Caco-2 (cell line): ENCODE data around the gene CCT8. TPM values are rescaled to one million over a fixed set of nuclear protein-coding genes. Genes with fewer than 3 reads are reported as not detected.

ENCODE experiments used
- BruUV-seq: library from RNA; stranded (reverse); fragments of 400-500 nt; replicated peaks from 2 replicates; lab custom pipeline; 2021; lab: Mats Ljungman, UMichigan
- CTCF ChIA-PET: fragments of 300-600 bp; sonication (Branson Sonifier 250); formaldehyde crosslinking; loops from one replicate; lab custom pipeline; 2022; ENCODE audit warnings: antibody characterized with exemption; lab: Charles Lee
- POLR2A ChIA-PET: fragments of 300-600 bp; sonication (Branson Sonifier 250); formaldehyde crosslinking; loops from one replicate; lab custom pipeline; 2022; ENCODE audit warnings: antibody characterized with exemption; lab: Charles Lee
- DNase-seq, 2 experiments: peaks; one replicate each; pipeline versions ENCODE4 v3.0.0 to v3.0.0-alpha.2; 2020 to 2022
- H3K27me3 ChIP-seq: replicated peaks from 2 replicates; pipeline ENCODE4 v1.6.0; 2011; ENCODE audit warnings: low read length; ENCODE audit not compliant: control insufficient read depth, insufficient read depth
- H3K36me3 ChIP-seq: 2 replicates; pipeline ENCODE4 v1.5.1; 2011; ENCODE audit warnings: low read length; ENCODE audit not compliant: control insufficient read depth, insufficient read depth
- H3K4me1 ChIP-seq: fragments of 250-450 bp; sonication (Bioruptor Pico); 2 replicates; pipeline ENCODE4 v1.5.1; 2020; ENCODE audit warnings: mild to moderate bottlenecking
- H3K4me3 ChIP-seq: 2 replicates; pipeline ENCODE4 v1.5.1; 2011; ENCODE audit warnings: low read depth, mild to moderate bottlenecking, control low read depth, low read length
- H3K9me3 ChIP-seq: fragments of 250-450 bp; sonication (Bioruptor Pico); 2 replicates; pipeline ENCODE4 v1.5.1; 2020; ENCODE audit warnings: mild to moderate bottlenecking, moderate library complexity
- H3K27ac Mint-ChIP-seq: one replicate; pipeline ENCODE4 v1.8.0; 2022; ENCODE audit warnings: mixed read lengths; ENCODE audit not compliant: unreplicated experiment
- H3K27me3 Mint-ChIP-seq: one replicate; pipeline ENCODE4 v1.8.0; 2022; ENCODE audit warnings: mixed read lengths; ENCODE audit not compliant: insufficient read depth, unreplicated experiment
- H3K36me3 Mint-ChIP-seq: one replicate; pipeline ENCODE4 v1.8.0; 2022; ENCODE audit warnings: mild to moderate bottlenecking, mixed read lengths; ENCODE audit not compliant: insufficient read depth, unreplicated experiment
- H3K4me1 Mint-ChIP-seq: one replicate; pipeline ENCODE4 v1.8.0; 2022; ENCODE audit warnings: low read depth, mixed read lengths; ENCODE audit not compliant: unreplicated experiment
- H3K4me3 Mint-ChIP-seq: one replicate; pipeline ENCODE4 v1.8.0; 2022; ENCODE audit warnings: mild to moderate bottlenecking, moderate library complexity, mixed read lengths; ENCODE audit not compliant: unreplicated experiment
- H3K9me3 Mint-ChIP-seq: one replicate; pipeline ENCODE4 v1.8.0; 2022; ENCODE audit warnings: mixed read lengths; ENCODE audit not compliant: unreplicated experiment
- intact Hi-C: fragments of 100-400 bp; cut with micrococcal nuclease; formaldehyde crosslinking; loops from one replicate; pipeline ENCODE4 v1.10.0; 2022; ENCODE audit not compliant: unreplicated experiment
- total RNA-seq: library from RNA; stranded (reverse); gene quantifications from 2 replicates; pipeline ENCODE4 v1.2.3, GENCODE V29; 2022
- TF ChIP-seq, protein P1 (sequence below), 2 experiments: fragments of 200-600 bp in 1 of 2; IDR thresholded peaks; 1 replicate in 1 of 2; 2 replicates in 1 of 2; pipeline versions ENCODE4 v1.5.1 to v1.8.0; 2011 to 2022; ENCODE audit warnings: antibody characterized with exemption in 1 of 2, control low read depth in 1 of 2, inconsistent platforms in 1 of 2, low read depth in 1 of 2, low read length in 1 of 2, mild to moderate bottlenecking in 1 of 2, moderate library complexity in 1 of 2; ENCODE audit not compliant: insufficient read depth in 1 of 2, severe bottlenecking in 1 of 2, unreplicated experiment in 1 of 2

Gene CCT8
- total RNA-seq, 1 experiment from 2014 or later, result 269 TPM

DNA sequence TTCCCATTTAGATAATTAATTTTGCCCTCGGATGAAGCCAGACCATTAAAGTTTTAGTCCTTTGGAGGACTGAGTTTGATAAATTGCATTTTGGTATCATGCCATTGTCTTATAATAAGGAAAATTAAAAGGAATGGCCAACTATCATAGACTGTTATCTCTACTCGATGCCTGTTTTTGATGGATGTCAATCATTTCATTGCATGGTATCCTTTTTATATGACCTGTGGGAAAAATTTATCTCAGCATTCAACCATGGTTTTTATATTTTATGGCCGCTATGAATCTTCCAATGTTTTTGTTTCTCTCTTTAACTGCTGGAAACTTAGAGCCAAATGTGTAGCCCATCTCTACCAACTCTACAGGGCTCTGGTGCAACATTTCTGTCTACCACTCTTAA, 9.9 kb upstream of the CCT8 start:
- no peaks in the 10 kb centered on the region for H3K4me1 Mint-ChIP-seq
- CTCF ChIA-PET, result no interaction called here
- H3K27ac Mint-ChIP-seq, result no peak overlapping the region

DNA sequence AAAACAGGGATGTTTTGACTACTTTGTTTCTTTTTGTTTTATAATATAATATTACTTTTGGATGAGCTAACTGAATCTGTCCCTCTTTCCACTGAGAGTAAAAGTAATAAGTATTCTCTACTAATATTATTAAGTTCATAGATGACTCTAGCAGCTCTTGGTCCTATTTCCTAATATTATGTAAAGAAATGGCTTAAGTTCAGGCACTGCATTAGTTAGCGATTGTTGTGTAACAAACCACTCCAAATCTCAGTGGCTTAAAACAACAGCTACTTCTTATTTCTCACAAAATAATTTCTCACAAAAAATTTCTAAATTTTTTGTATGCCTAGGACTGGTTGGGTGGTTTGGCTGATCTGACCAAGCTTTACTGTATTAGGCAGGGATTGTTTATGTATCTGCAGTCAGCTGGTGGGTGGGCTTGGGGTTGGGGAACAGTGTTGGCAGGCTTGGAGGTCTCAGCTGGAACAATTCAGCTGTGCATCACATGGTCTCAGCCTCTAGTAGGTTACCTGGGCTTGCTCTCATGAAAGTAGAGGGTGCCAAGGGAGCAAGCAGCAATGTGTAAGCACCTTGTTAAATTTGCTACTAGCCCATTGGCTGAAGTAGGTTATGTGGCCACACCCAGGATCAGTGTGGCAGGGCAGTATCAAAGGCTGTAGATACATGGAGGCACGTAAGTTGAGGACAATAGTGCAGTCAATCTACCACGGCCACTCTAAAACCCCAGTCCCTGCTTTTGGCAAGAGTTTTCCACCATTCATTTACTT, 8.8 kb upstream of the CCT8 start:
- intact Hi-C loops, result no loop called here
- H3K4me1 Mint-ChIP-seq, result no peaks in the 10 kb centered on the region
- TF ChIP-seq, protein P1, sequence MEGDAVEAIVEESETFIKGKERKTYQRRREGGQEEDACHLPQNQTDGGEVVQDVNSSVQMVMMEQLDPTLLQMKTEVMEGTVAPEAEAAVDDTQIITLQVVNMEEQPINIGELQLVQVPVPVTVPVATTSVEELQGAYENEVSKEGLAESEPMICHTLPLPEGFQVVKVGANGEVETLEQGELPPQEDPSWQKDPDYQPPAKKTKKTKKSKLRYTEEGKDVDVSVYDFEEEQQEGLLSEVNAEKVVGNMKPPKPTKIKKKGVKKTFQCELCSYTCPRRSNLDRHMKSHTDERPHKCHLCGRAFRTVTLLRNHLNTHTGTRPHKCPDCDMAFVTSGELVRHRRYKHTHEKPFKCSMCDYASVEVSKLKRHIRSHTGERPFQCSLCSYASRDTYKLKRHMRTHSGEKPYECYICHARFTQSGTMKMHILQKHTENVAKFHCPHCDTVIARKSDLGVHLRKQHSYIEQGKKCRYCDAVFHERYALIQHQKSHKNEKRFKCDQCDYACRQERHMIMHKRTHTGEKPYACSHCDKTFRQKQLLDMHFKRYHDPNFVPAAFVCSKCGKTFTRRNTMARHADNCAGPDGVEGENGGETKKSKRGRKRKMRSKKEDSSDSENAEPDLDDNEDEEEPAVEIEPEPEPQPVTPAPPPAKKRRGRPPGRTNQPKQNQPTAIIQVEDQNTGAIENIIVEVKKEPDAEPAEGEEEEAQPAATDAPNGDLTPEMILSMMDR (IDR thresholded peaks at IDR 0.05; ENCODE audit: insufficient read depth in 1 of 2, low read depth in 1 of 2, low read length in 1 of 2, severe bottlenecking in 1 of 2, unreplicated experiment in 1 of 2), result no peak

More for the DNA sequence above, 9.9 kb upstream of the CCT8 start:
- Mint-ChIP-seq H3K27me3 (no peaks in the 10 kb centered on the region), H3K36me3 (peaks cover 20% of the 10 kb centered on the region), H3K4me3 (no peak overlapping the region), H3K9me3 (no peaks in the 10 kb centered on the region)
- H3K9me3 ChIP-seq, result no peaks in the 10 kb centered on the region
- POLR2A ChIA-PET, result no interaction called here
- no peak overlapping the region for H3K4me3 ChIP-seq
- H3K4me1 ChIP-seq, result no peaks in the 10 kb centered on the region
- intact Hi-C loops, result no loop called here
- no peaks in the 10 kb centered on the region; the same call in 1 of the 2 replicates for H3K36me3 ChIP-seq
- no TSS peak for BruUV-seq
- DNase-seq, result no peak
- TF ChIP-seq, protein P1 (IDR thresholded peaks at IDR 0.05; ENCODE audit: insufficient read depth in 1 of 2, low read depth in 1 of 2, low read length in 1 of 2, severe bottlenecking in 1 of 2, unreplicated experiment in 1 of 2), result no peak
- no peaks in the 10 kb centered on the region for H3K27me3 ChIP-seq

DNA sequence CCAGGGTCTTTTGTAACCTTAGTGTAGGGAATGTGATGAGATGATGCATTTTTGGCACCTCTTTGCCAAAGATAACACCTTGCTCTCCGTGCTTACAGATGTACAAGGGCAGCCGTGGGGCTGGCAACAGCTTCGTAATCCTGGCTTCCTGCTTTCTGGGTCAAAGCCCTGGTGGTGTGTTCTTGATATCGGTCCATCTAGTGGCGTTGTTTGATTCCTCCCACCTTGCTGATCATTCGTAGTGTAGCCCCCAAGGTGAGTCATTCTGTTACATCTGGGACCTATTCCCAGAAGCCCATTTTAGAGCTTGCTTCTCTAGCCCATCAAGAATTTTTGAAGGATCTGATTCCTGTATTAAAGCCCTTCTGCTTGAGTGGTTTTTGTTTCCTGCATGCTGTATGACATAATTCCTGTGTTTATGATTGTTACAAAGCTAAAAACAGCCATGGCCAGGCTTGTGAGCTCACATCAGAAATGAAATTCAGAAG, 7.0 kb upstream of the CCT8 start:
- intact Hi-C loops, result no loop called here
- Mint-ChIP-seq H3K4me3 (no peak overlapping the region), H3K9me3 (peaks cover 6% of the 10 kb centered on the region), H3K4me1 (no peaks in the 10 kb centered on the region), H3K27me3 (no peaks in the 10 kb centered on the region), H3K36me3 (peaks cover 25% of the 10 kb centered on the region), H3K27ac (no peak overlapping the region)
- DNase-seq, result no peak
- POLR2A ChIA-PET, result no interaction called here
- Histone ChIP-seq H3K4me1 (peaks cover 5% of the 10 kb centered on the region; the same call in 1 of the 2 replicates), H3K4me3 (no peak overlapping the region), H3K27me3 (no peaks in the 10 kb centered on the region), H3K36me3 (no peaks in the 10 kb centered on the region; the same call in none of the 2 replicates), H3K9me3 (no peaks in the 10 kb centered on the region)
- no TSS peak for BruUV-seq
- TF ChIP-seq, protein P1 (IDR thresholded peaks at IDR 0.05; ENCODE audit: insufficient read depth in 1 of 2, low read depth in 1 of 2, low read length in 1 of 2, severe bottlenecking in 1 of 2, unreplicated experiment in 1 of 2), result no peak
- CTCF ChIA-PET, result no interaction called here

More for the DNA sequence above, 8.8 kb upstream of the CCT8 start:
- Mint-ChIP-seq H3K36me3 (peaks cover 25% of the 10 kb centered on the region), H3K27me3 (no peaks in the 10 kb centered on the region), H3K4me3 (no peak overlapping the region), H3K9me3 (no peaks in the 10 kb centered on the region), H3K27ac (no peak overlapping the region)
- H3K4me3 ChIP-seq, result no peak overlapping the region
- no peaks in the 10 kb centered on the region; the same call in 1 of the 2 replicates for H3K36me3 ChIP-seq
- no TSS peak for BruUV-seq
- no peaks in the 10 kb centered on the region for H3K4me1 ChIP-seq
- DNase-seq, result no peak
- ChIA-PET CTCF (interaction anchor here (0.6 kb wide), 1 partner anchor 17 kb away, joined by 5 read pairs; no protein-coding TSS in a partner anchor), POLR2A (no interaction called here)
- H3K9me3 ChIP-seq, result no peaks in the 10 kb centered on the region
- no peaks in the 10 kb centered on the region for H3K27me3 ChIP-seq
